T-helper 17 cell (primary cell): ENCODE measurements around the gene TRAK1. TPM values are rescaled to one million over a fixed set of nuclear protein-coding genes. Genes with fewer than 3 reads are reported as not detected.

ENCODE experiments used
- ATAC-seq: fragments of 150-1000 bp; cut with Tn5 transposase; 2 replicates; pipeline ENCODE4 v1.10.0; 2021; ENCODE audit warnings: mild to moderate bottlenecking, moderate library complexity
- DNase-seq, 3 donors: peaks; one replicate each; pipeline versions ENCODE4 v3.0.0 to v3.0.0-alpha.2; 2020 to 2021
- H3K9me3 ChIP-seq: one replicate; pipeline ENCODE4 v1.7.0; 2013; ENCODE audit warnings: low read length, mild to moderate bottlenecking; ENCODE audit not compliant: control insufficient read depth, poor library complexity, severe bottlenecking
- H3K27ac Mint-ChIP-seq: one replicate; pipeline ENCODE4 v1.8.0; 2022; ENCODE audit warnings: mild to moderate bottlenecking, moderate library complexity, mixed read lengths
- H3K27me3 Mint-ChIP-seq: one replicate; pipeline ENCODE4 v1.8.0; 2022; ENCODE audit warnings: mixed read lengths
- H3K36me3 Mint-ChIP-seq: one replicate; pipeline ENCODE4 v1.8.0; 2022; ENCODE audit warnings: low read depth, mixed read lengths
- H3K4me1 Mint-ChIP-seq: one replicate; pipeline ENCODE4 v1.8.0; 2022; ENCODE audit warnings: mild to moderate bottlenecking, mixed read lengths
- H3K4me3 Mint-ChIP-seq: one replicate; pipeline ENCODE4 v1.8.0; 2022; ENCODE audit warnings: mild to moderate bottlenecking, moderate library complexity, mixed read lengths
- total RNA-seq, 4 donors: library from RNA in 2 of 4; stranded (reverse) in 2 of 4; gene quantifications; one replicate each; pipeline ENCODE4 v1.2.3 and lab custom pipeline; 2022 to 2026

The TRAK1 gene
- total RNA-seq, 2 donors from 2014 or later: 22.6 to 23.8 TPM

GRCh38 chr3:42072831-42073301, 18.3 kb upstream of the TRAK1 start:
- Mint-ChIP-seq H3K4me1 (peaks cover 32% of the 10 kb centered on the region), H3K27me3 (no peaks in the 10 kb centered on the region), H3K36me3 (no peaks in the 10 kb centered on the region), H3K27ac (peak overlapping the region; percentile 8), H3K4me3 (peak overlapping the region; percentile 49)
- no peaks in the 10 kb centered on the region for H3K9me3 ChIP-seq
- ATAC-seq (no peak), DNase-seq (no peak)

GRCh38 chr3:42077785-42078184, 13.4 kb upstream of the TRAK1 start:
- Mint-ChIP-seq H3K4me1 (peaks cover 48% of the 10 kb centered on the region), H3K4me3 (no peak overlapping the region), H3K27me3 (no peaks in the 10 kb centered on the region), H3K27ac (peak overlapping the region; percentile 74), H3K36me3 (peaks cover 2% of the 10 kb centered on the region)
- H3K9me3 ChIP-seq: no peaks in the 10 kb centered on the region
- ATAC-seq: no peak
- no peak for DNase-seq

GRCh38 chr3:42078677-42079076, 12.5 kb upstream of the TRAK1 start:
- no peaks in the 10 kb centered on the region for H3K9me3 ChIP-seq
- peaks cover 2% of the 10 kb centered on the region for H3K36me3 Mint-ChIP-seq
- no peak for DNase-seq
- H3K27ac Mint-ChIP-seq: peak overlapping the region; percentile 97
- peaks cover 51% of the 10 kb centered on the region for H3K4me1 Mint-ChIP-seq
- no peak for ATAC-seq
- no peaks in the 10 kb centered on the region for H3K27me3 Mint-ChIP-seq
- no peak overlapping the region for H3K4me3 Mint-ChIP-seq

- Mint-ChIP-seq H3K4me1 (peaks cover 50% of the 10 kb centered on the region), H3K27ac (peak overlapping the region; percentile 97), H3K27me3 (no peaks in the 10 kb centered on the region), H3K36me3 (peaks cover 2% of the 10 kb centered on the region), H3K4me3 (peak overlapping the region; percentile 59)
- ATAC-seq (no peak), DNase-seq (no peak)
- no peaks in the 10 kb centered on the region for H3K9me3 ChIP-seq
Observed at GRCh38 chr3:42079701-42080452, 11.3 kb upstream of the TRAK1 start.

GRCh38 chr3:42080453-42080872, 10.7 kb upstream of the TRAK1 start:
- H3K4me3 Mint-ChIP-seq: peak overlapping the region; percentile 59
- no peaks in the 10 kb centered on the region for H3K9me3 ChIP-seq
- ATAC-seq (peak; percentile 81), DNase-seq (no peak)
- H3K27ac Mint-ChIP-seq: peak overlapping the region; percentile 97
- H3K4me1 Mint-ChIP-seq: peaks cover 52% of the 10 kb centered on the region
- no peaks in the 10 kb centered on the region for H3K27me3 Mint-ChIP-seq
- H3K36me3 Mint-ChIP-seq: peaks cover 2% of the 10 kb centered on the region

GRCh38 chr3:42081838-42082473, 9.2 kb upstream of the TRAK1 start:
- Mint-ChIP-seq H3K4me1 (peaks cover 58% of the 10 kb centered on the region), H3K36me3 (peaks cover 2% of the 10 kb centered on the region), H3K27ac (peak overlapping the region; percentile 97), H3K27me3 (no peaks in the 10 kb centered on the region), H3K4me3 (peak overlapping the region; percentile 86)
- DNase-seq: no peak
- peak; percentile 29 for ATAC-seq
- H3K9me3 ChIP-seq: no peaks in the 10 kb centered on the region

- Mint-ChIP-seq H3K4me3 (no peak overlapping the region), H3K4me1 (peaks cover 62% of the 10 kb centered on the region), H3K27me3 (no peaks in the 10 kb centered on the region), H3K36me3 (peaks cover 10% of the 10 kb centered on the region), H3K27ac (peak overlapping the region; percentile 76)
- DNase-seq (no peak), ATAC-seq (no peak)
- no peaks in the 10 kb centered on the region for H3K9me3 ChIP-seq
Observed at GRCh38 chr3:42084586-42084985, 6.6 kb upstream of the TRAK1 start.

- Mint-ChIP-seq H3K4me3 (peak overlapping the region; percentile 80), H3K36me3 (peaks cover 10% of the 10 kb centered on the region), H3K27me3 (no peaks in the 10 kb centered on the region), H3K27ac (peak overlapping the region; percentile 76), H3K4me1 (peaks cover 59% of the 10 kb centered on the region)
- no peak for DNase-seq
- ATAC-seq: no peak
- no peaks in the 10 kb centered on the region for H3K9me3 ChIP-seq
Observed at GRCh38 chr3:42085641-42086376, 5.3 kb upstream of the TRAK1 start.

GRCh38 chr3:42088803-42089530, 2.2 kb upstream of the TRAK1 start:
- peak overlapping the region; percentile 78 for H3K27ac Mint-ChIP-seq

GRCh38 chr3:42092006-42092405, 849 bp downstream of the TRAK1 start:
- no peak for DNase-seq
- Mint-ChIP-seq H3K27ac (peak overlapping the region; percentile 78), H3K36me3 (peaks cover 10% of the 10 kb centered on the region), H3K4me1 (peaks cover 48% of the 10 kb centered on the region), H3K4me3 (peak overlapping the region; percentile 56), H3K27me3 (no peaks in the 10 kb centered on the region)
- no peaks in the 10 kb centered on the region for H3K9me3 ChIP-seq
- ATAC-seq: no peak

More at GRCh38 chr3:42088803-42089530, 2.2 kb upstream of the TRAK1 start:
- ATAC-seq (no peak), DNase-seq (no peak)
- H3K9me3 ChIP-seq: no peaks in the 10 kb centered on the region
- Mint-ChIP-seq H3K4me3 (no peak overlapping the region), H3K36me3 (peaks cover 10% of the 10 kb centered on the region), H3K27me3 (no peaks in the 10 kb centered on the region), H3K4me1 (peaks cover 58% of the 10 kb centered on the region)

GRCh38 chr3:42094128-42094527, 3.0 kb downstream of the TRAK1 start:
- ATAC-seq: no peak
- DNase-seq: no peak
- no peaks in the 10 kb centered on the region for H3K9me3 ChIP-seq
- H3K4me3 Mint-ChIP-seq: no peak overlapping the region
- peaks cover 3% of the 10 kb centered on the region for H3K36me3 Mint-ChIP-seq
- no peaks in the 10 kb centered on the region for H3K27me3 Mint-ChIP-seq
- no peak overlapping the region for H3K27ac Mint-ChIP-seq
- H3K4me1 Mint-ChIP-seq: peaks cover 50% of the 10 kb centered on the region

GRCh38 chr3:42094691-42095391, 3.7 kb downstream of the TRAK1 start:
- Mint-ChIP-seq H3K4me3 (no peak overlapping the region), H3K27ac (no peak overlapping the region), H3K36me3 (no peaks in the 10 kb centered on the region), H3K4me1 (peaks cover 48% of the 10 kb centered on the region), H3K27me3 (no peaks in the 10 kb centered on the region)
- no peaks in the 10 kb centered on the region for H3K9me3 ChIP-seq
- DNase-seq (no peak), ATAC-seq (no peak)
